SK-N-SH (cell line): ENCODE measurements around the gene CLEC7A.

Experiments
- CTCF ChIP-seq: fragments of 200-600 bp; sonication (generic); IDR thresholded peaks from 2 replicates; pipeline ENCODE4 v1.6.1; 2017; ENCODE audit warnings: antibody characterized with exemption, mild to moderate bottlenecking, moderate library complexity
- EP300 ChIP-seq, 2 experiments: IDR thresholded peaks; 2 replicates each; pipeline versions ENCODE4 v1.4.0 to v1.6.1; 2012; ENCODE audit warnings: borderline replicate concordance in 1 of 2, low read depth in 1 of 2, low read length in 1 of 2
- FOSL2 ChIP-seq: IDR thresholded peaks from 2 replicates; pipeline ENCODE4 v1.4.0; 2012; ENCODE audit warnings: low read depth, mild to moderate bottlenecking, moderate library complexity, borderline replicate concordance
- GABPA ChIP-seq: IDR thresholded peaks from 2 replicates; pipeline ENCODE4 v1.4.0; 2012; ENCODE audit warnings: low read depth, mild to moderate bottlenecking
- MEF2A ChIP-seq: IDR thresholded peaks from 2 replicates; pipeline ENCODE4 v1.4.0; 2012; ENCODE audit warnings: low read depth, borderline replicate concordance
- RFX5 ChIP-seq: IDR thresholded peaks from 2 replicates; pipeline ENCODE4 v1.6.1; 2012; ENCODE audit warnings: mild to moderate bottlenecking, improper control_type of control experiment, low read length
- SIN3A ChIP-seq: IDR thresholded peaks from 2 replicates; pipeline ENCODE4 v1.6.1; 2012; ENCODE audit warnings: low read depth, mild to moderate bottlenecking, low read length, moderate library complexity, borderline replicate concordance
- TF ChIP-seq, protein P1 (sequence below): IDR thresholded peaks from 2 replicates; pipeline ENCODE4 v1.4.0; 2012; ENCODE audit warnings: low read depth, borderline replicate concordance
- TF ChIP-seq, protein P2 (sequence below): IDR thresholded peaks from 2 replicates; pipeline ENCODE4 v1.4.0; 2012; ENCODE audit warnings: low read depth, borderline replicate concordance

- TF ChIP-seq EP300 (IDR thresholded peaks at IDR 0.05; ENCODE audit: borderline replicate concordance in 1 of 2, low read depth in 1 of 2, low read length in 1 of 2) (no peak), GABPA (no peak), CTCF (no peak), FOSL2 (no peak), RFX5 (no peak), SIN3A (no peak), MEF2A (no peak)
- TF ChIP-seq, protein P1, sequence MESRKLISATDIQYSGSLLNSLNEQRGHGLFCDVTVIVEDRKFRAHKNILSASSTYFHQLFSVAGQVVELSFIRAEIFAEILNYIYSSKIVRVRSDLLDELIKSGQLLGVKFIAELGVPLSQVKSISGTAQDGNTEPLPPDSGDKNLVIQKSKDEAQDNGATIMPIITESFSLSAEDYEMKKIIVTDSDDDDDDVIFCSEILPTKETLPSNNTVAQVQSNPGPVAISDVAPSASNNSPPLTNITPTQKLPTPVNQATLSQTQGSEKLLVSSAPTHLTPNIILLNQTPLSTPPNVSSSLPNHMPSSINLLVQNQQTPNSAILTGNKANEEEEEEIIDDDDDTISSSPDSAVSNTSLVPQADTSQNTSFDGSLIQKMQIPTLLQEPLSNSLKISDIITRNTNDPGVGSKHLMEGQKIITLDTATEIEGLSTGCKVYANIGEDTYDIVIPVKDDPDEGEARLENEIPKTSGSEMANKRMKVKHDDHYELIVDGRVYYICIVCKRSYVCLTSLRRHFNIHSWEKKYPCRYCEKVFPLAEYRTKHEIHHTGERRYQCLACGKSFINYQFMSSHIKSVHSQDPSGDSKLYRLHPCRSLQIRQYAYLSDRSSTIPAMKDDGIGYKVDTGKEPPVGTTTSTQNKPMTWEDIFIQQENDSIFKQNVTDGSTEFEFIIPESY: no peak
- TF ChIP-seq, protein P2, sequence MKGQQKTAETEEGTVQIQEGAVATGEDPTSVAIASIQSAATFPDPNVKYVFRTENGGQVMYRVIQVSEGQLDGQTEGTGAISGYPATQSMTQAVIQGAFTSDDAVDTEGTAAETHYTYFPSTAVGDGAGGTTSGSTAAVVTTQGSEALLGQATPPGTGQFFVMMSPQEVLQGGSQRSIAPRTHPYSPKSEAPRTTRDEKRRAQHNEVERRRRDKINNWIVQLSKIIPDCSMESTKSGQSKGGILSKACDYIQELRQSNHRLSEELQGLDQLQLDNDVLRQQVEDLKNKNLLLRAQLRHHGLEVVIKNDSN: no peak
Observed at GRCh38 chr12:10110256-10110844, 19.6 kb downstream of the CLEC7A start.
